Astrocyte of the cerebellum (primary cell): ENCODE measurements around the gene PHF8.
A peak's percentile ranks its signal among the peaks of the same experiment; 100 is the strongest.

Experiments used
- DNase-seq: peaks from one replicate; pipeline ENCODE4 v3.0.0-alpha.2; 2011; ENCODE audit warnings: low read depth
- H3K4me3 ChIP-seq: 2 replicates; pipeline ENCODE4 v1.5.1; 2011; ENCODE audit warnings: mild to moderate bottlenecking, low read depth, low read length, moderate library complexity
- in situ Hi-C: cut with HindIII; loops from 2 replicates; pipeline ENCODE4 v1.10.0; 2017; ENCODE audit warnings: low sequenced_read_pairs
- TF ChIP-seq, protein P1 (sequence below): IDR thresholded peaks from 2 replicates; pipeline ENCODE4 v1.5.1; 2012; ENCODE audit warnings: low read length, low read depth, moderate library complexity, mild to moderate bottlenecking; ENCODE audit errors: missing control alignments

The PHF8 gene

DNA sequence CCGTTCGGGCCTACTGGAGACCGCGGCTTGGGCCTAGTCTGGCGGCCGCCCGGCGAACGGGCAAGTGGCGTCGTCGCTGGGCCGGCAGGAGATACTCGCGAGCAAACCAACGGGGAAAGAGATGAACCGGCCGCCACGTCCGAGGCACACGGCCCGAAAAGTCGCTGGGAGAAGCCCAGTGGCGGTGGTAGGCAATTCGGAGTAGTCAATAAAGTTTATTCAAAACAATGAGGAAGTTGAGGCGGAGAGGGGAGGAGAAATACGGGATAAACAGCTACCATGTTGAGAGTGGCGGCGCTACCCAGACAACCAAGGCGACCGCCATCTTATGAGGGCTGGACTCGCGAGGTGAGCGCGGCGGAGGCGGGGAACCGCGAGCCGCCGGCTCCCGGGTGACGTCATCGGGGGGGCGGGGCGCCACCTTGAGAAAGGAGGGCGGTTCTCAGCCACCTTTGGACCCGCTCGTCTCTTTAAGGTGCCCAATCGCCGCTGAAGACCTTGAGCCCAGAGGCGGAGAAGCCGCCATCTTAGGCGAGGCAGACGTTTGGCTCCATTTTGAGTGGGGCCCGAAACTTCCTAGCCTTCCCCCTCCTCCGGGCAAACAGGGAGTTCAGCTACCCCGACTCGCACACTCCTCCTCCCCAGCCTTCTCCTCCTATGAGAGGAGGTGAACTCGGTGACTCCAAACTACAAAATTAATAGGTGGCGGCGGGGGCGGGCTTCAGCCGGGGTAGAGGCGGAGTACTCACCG, at the start of gene PHF8:
PHF8 (minus strand) TSS at position 348 of the 751 bp plus-strand sequence. CDS start 1,745 bp downstream, outside the sequence.
- TF ChIP-seq, protein P1, sequence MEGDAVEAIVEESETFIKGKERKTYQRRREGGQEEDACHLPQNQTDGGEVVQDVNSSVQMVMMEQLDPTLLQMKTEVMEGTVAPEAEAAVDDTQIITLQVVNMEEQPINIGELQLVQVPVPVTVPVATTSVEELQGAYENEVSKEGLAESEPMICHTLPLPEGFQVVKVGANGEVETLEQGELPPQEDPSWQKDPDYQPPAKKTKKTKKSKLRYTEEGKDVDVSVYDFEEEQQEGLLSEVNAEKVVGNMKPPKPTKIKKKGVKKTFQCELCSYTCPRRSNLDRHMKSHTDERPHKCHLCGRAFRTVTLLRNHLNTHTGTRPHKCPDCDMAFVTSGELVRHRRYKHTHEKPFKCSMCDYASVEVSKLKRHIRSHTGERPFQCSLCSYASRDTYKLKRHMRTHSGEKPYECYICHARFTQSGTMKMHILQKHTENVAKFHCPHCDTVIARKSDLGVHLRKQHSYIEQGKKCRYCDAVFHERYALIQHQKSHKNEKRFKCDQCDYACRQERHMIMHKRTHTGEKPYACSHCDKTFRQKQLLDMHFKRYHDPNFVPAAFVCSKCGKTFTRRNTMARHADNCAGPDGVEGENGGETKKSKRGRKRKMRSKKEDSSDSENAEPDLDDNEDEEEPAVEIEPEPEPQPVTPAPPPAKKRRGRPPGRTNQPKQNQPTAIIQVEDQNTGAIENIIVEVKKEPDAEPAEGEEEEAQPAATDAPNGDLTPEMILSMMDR, result no peak
- peak within 1 kb of the TSS; percentile 64 for H3K4me3 ChIP-seq
- DNase-seq, result peak; percentile 88
- in situ Hi-C loops, result no loop called here

DNA sequence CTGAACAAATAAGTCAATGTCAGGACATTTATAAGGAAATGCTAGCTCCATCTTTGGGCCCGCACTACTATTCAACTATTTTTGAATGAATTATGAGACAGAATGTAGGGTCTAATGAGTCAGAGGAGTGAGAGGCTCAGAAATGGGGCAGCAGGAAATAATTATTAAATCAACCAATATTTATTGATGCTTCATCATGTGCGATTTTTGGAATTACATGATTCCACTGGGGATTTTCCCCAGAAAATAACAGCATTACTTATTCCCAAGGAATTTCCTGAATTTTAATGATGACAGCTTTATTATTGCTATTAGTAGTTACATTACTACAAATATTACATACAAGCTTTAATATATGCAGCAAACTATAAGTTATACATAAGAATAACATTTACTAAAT, 49.3 kb upstream of the PHF8 start:
- in situ Hi-C loops, result no loop called here
- TF ChIP-seq, protein P1, result no peak
- H3K4me3 ChIP-seq, result no peak overlapping the region
- no peak for DNase-seq

DNA sequence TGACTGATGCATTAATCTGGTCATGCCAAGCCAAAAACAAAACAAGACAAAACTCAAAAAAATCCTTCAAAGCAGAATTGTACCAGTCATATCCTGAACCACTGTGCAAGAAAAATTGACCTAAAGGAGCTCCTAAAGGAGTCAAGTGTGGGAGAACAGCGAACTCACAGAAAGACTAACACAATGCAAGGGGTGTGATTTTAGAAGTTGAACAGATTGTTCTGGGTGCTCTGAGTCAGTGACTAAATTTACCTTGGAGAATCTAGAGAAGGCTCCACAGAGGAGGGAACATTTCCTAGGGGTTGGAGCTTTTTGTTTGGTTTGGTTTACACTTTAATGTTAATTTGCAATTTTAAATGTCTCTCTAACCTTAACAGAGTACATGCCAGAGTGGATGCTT, 48.9 kb upstream of the PHF8 start:
- TF ChIP-seq, protein P1, result no peak
- H3K4me3 ChIP-seq, result no peak overlapping the region
- DNase-seq, result no peak
- in situ Hi-C loops, result no loop called here

DNA sequence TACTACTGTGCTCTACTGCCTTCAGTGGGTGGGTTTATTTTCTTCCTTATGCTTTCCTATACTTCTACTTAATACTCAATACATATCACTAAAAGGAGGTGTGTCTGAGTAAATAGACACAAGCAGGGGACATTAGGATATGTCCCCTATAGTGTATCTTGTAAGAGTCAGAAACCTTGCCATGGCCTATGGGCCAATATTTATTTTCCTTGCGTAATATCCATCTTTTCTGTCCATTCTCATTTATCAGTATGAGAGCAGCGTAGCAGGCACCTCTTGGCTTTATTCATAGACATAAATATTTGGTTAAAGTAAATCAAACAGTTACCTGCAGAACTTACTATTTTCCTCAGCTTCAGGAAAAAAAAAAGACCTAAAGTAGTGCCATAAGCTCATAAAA, 46.6 kb upstream of the PHF8 start:
- in situ Hi-C loops, result no loop called here
- DNase-seq, result no peak
- TF ChIP-seq, protein P1, result no peak
- no peak overlapping the region for H3K4me3 ChIP-seq

DNA sequence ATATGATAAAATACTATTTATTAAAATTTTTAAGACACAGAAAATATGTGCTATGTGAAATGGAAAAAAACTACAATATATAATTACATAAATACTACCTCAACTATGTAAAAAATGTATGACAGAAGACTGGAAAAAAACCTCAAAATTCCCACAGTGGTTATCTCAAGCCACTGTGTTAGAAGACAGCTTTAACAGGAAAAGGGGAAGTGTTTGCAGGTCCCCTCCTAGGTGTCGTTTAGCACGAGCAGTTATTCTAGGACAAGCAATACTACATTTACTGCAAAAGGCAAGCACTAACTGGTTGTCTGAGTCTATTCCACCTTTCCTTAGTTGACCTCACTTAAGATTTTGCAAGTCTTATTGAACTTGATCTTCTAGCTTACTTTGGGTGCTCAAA, 44.9 kb upstream of the PHF8 start:
- TF ChIP-seq, protein P1, result no peak
- in situ Hi-C loops, result no loop called here
- no peak overlapping the region for H3K4me3 ChIP-seq
- DNase-seq, result no peak

DNA sequence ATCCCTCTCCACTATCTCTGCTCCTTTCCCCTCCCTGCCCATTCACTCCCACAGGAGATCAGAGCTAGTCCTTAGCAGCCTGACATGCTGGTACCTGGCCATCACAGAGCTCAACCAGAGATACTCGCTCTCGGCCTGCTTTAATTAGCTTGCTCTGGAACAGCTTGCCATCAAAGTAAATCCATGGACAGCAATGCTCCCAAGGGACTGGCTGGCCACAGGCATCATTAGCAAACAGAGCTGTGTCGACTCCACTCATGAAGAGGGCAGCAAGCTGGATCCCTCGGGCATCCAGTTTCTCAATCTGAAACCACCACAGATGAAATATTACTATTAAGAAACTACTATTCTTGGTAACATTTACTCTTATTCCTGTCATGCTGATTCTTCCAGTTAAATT, 43.4 kb upstream of the PHF8 start:
- in situ Hi-C loops, result no loop called here
- TF ChIP-seq, protein P1, result no peak
- no peak overlapping the region for H3K4me3 ChIP-seq
- no peak for DNase-seq
